HUDEP-2 (cell line): ENCODE measurements around the gene GRAMD2B.
"Not testable (repeated sequence)": the region's sequence is repeated elsewhere in the genome, so short reads cannot be mapped to it uniquely, and the experiment has no call there.

ENCODE experiments used
- DNase-seq, 76 experiments: peaks; one replicate each; lab custom pipeline; 2025; ENCODE audit not compliant: unreplicated experiment in 76 of 76; lab: John Stamatoyannopoulos, UW

GRAMD2B gene

DNA sequence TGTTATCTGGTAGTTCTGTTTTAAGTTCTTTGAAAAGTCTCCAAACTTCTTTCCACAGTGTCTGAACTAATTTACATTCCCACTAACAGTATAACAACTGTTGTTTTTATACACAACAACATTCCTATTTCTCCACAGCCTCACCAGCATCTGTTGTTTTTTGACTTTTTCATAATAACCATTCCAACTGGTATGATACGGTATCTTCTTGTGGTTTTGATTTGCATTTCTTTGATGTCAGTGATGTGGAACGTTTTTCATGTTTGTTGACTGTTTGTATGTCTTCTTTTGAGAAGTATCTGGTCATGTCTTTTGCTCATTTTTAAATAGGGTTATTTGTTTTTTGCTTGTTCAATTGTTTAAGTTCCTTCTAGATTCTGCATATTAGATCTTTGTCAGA is 12.6 kb upstream of the GRAMD2B start:
- DNase-seq = no peak

DNA sequence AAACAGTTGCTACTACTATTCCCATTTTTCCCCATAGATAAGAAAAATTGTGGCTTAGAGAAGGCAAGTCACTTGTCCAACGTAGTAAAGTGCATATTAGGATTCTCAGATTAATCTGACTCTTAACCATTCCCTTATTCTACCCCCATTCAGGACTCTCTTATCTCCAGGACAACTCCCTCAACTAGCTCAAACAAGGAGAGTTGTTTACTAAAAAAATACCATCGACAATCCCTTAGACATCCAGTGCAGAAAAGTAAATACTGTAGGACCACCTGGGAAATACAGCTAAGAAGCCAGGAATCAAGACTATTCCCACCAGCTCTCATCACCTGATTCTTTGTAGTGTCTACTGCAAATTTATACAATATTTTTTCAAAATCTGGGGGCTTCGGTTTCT is 9.4 kb upstream of the GRAMD2B start:
- no peak for DNase-seq

- no peak for DNase-seq
These were observed 8.2 kb upstream of the GRAMD2B start for GRCh38 chr5:126414874-126415502.

DNA sequence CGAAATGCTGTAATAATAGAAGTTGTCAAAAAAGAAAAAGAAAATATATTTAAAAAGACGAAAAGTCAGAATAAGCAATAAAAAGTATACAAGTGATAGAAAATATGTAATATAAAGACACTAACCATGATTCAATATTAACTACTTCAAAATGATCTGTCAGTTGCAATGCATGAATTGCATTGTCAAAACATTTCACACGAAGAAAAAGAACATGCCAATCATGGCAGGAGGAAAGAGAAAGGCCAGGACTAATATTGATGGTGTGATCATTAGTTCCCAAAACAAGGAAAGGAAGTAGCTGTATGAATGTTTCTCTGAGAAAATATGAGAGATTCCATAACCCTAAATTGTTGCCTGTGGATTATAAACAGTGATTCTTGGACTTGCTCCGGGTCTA is 7.4 kb upstream of the GRAMD2B start:
- DNase-seq = no peak

DNA sequence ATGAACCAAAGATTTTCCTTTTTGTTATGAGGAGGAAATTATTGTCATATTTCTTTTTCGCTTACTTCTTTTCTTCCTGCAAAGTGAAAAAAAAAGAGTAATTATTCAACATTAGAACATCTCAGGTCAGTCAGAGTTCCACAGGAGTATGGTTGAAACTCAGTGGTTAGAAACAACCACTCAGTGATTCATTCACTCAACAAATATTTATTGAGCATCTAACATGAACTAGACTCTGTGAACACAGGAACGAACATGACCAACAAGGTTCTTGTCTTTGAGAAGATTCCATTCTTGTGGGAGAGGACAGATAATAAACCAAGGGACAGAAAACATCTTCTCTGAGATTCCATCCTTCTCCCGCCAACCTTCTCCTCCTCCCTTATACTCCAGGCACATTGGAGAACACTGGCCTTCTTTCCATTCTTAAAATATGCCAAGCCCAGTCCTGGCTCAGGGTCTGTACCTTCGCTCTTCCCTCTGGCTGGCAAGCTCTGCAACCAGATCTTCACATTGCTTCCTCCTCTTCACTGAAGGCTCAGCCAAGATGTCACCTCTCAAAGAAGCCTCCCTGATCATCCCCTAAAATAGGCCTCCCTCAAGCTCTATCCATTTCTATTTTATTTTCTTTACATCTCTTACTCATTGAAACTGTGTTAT is 6.8 kb upstream of the GRAMD2B start:
- no peak for DNase-seq

- no peak for DNase-seq
These were observed 6.0 kb upstream of the GRAMD2B start for GRCh38 chr5:126417178-126417577.

GRCh38 chr5:126419102-126419501 is 4.1 kb upstream of the GRAMD2B start:
- no peak for DNase-seq

- DNase-seq = no peak
These were observed 5.2 kb downstream of the GRAMD2B start for GRCh38 chr5:126428421-126428820.

GRCh38 chr5:126430631-126431030 is 7.4 kb downstream of the GRAMD2B start:
- no peak for DNase-seq

- DNase-seq = no peak
These were observed 10.5 kb downstream of the GRAMD2B start for GRCh38 chr5:126433701-126434100.

GRCh38 chr5:126435261-126435660 is 12.1 kb downstream of the GRAMD2B start:
- DNase-seq = no peak

- no peak for DNase-seq
These were observed 12.5 kb downstream of the GRAMD2B start for GRCh38 chr5:126435714-126436113.

DNA sequence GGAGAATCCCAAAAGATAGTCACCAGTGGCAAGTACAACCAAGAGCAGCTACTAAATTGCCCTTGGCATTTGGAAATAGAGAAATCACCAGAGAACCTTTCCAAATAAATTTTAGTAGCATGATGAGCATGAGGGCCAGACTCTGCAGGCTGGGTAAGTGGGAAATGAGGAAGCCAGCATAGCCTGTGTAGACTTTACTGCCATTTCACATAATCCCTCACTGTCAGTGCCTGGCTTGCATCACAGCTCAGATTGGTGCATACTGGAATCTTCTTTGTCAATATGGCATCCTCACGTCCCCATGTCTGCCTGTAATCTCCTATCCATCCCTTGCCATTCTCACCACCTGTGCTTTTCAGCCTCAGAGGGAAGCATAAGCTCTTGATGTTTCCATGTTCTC is 14.5 kb downstream of the GRAMD2B start:
- DNase-seq = no peak

GRCh38 chr5:126438267-126438666 is 15.1 kb downstream of the GRAMD2B start:
- no peak for DNase-seq

DNA sequence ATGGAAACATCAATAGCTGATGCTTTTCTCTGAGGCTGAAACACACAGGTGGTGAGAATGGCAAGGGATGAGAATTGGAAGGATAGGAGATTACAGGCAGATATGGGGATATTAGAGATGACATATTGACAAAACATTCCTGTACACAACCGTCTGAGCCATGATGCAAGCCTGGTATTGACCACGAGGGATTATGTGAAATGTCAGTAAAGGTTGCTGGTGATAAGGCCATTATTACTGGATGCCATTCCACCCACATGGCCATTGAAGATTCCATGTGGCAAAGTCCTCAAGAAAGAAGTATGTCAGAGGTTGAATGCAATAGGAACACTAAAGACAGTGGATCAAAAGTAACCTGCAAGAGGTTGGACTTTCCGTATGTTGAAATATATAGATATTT is 15.7 kb downstream of the GRAMD2B start:
- DNase-seq = no peak

GRCh38 chr5:126439724-126440123 is 16.5 kb downstream of the GRAMD2B start:
- DNase-seq = not testable (repeated sequence)

GRCh38 chr5:126441230-126441629 is 18.0 kb downstream of the GRAMD2B start:
- no peak for DNase-seq

DNA sequence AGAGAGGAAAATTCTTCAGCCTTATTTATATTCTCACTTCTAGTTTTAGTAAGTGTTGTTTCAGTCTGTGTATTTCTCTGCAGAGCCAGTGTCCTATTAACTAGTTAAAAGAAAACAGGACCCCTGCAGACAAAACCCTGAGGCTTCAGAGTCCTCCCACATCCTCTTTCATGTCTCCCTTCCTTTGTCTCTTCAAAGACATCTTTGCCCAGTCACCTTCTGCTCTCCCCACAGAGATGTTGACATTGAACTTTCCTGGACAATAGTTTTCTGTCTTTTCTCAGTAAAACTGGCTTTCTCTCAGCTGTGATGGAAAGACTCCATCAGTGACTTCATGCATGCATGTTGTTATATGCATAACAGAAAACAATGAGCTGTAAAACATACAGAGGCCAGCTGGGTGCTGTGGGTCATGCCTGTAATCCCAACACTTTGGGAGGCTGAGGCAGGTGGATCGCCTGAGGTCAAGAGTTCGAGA is 20.2 kb downstream of the GRAMD2B start:
- DNase-seq = no peak

DNA sequence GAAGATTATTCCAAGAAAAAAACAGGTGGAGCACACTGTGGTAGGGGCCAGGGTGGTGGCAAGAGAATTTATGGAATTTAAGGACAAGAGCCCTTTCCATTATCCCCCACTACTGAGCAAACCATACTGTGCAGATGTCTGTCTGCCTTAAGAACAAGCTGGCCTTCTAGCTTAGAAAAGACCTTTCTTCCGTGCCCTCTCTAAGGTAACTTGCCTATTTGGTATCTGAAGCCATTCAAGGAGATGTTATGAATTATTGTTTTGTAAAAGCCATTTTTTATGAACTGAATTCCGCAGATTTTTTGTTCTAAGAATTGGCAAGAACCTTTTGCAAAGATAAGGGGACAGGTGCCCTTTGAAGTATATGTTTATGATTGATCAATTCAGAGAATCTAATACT is 20.9 kb downstream of the GRAMD2B start:
- no peak for DNase-seq

GRCh38 chr5:126445502-126446174 is 22.4 kb downstream of the GRAMD2B start:
- DNase-seq = no peak

DNA sequence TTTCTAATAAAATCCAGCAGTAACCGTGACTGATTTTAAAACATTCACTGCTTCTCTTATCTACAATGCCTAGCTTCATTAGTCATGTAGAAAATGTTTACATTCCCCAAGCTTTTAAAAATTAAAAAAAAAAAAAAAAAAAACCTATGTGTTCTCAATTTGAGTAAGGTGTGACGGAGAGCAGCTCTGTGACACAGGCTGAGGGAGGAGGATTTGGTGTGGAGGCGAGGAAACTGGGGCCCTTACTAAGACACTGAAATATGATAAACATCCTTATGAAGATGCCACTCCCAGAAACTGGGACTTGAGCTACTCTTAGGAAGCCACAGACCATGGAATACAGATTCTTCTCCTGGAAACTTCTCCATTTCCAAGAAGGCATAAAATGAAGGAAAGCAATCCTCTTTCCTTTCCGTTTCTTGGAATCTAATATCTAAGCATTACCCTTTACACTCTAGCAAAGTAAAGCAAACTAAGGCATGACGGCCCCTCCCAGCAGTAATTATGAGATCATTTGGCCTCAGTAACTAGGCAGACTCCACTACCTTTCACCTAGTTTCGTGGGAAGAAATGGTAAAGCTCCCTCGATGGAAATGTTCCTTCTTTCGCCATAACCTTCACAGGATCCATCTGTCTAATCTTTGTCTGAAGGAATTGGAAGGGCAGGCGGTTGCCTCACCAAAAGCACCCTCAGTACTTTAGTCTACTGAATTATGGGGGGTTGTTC is 23.5 kb downstream of the GRAMD2B start:
- DNase-seq = no peak
